Astrocyte of the cerebellum (primary cell): ENCODE data around the gene KRT79.

Experiments used
- DNase-seq: peaks from one replicate; pipeline ENCODE4 v3.0.0-alpha.2; 2011; ENCODE audit warnings: low read depth
- H3K4me3 ChIP-seq: 2 replicates; pipeline ENCODE4 v1.5.1; 2011; ENCODE audit warnings: mild to moderate bottlenecking, low read depth, low read length, moderate library complexity
- CTCF ChIP-seq: IDR thresholded peaks from 2 replicates; pipeline ENCODE4 v1.5.1; 2012; ENCODE audit warnings: low read length, low read depth, moderate library complexity, mild to moderate bottlenecking; ENCODE audit errors: missing control alignments
- in situ Hi-C: cut with HindIII; loops from 2 replicates; pipeline ENCODE4 v1.10.0; 2017; ENCODE audit warnings: low sequenced_read_pairs

KRT79 gene

GRCh38 chr12:52828591-52829021 is 5.5 kb downstream of the KRT79 start:
- DNase-seq, result no peak
- TF ChIP-seq CTCF, result no peak
- in situ Hi-C loops, result no loop called here
- H3K4me3 ChIP-seq, result no peak overlapping the region

- TF ChIP-seq CTCF, result no peak
- H3K4me3 ChIP-seq, result no peak overlapping the region
- in situ Hi-C loops, result no loop called here
- no peak for DNase-seq
Measured at GRCh38 chr12:52828156-52828555, 6.0 kb downstream of the KRT79 start.

GRCh38 chr12:52827499-52828090 is 6.5 kb downstream of the KRT79 start:
- TF ChIP-seq CTCF, result no peak
- H3K4me3 ChIP-seq, result no peak overlapping the region
- in situ Hi-C loops, result no loop called here
- DNase-seq, result no peak

GRCh38 chr12:52826611-52827498 is 7.3 kb downstream of the KRT79 start:
- no peak for DNase-seq
- no peak for TF ChIP-seq CTCF
- in situ Hi-C loops, result no loop called here
- no peak overlapping the region for H3K4me3 ChIP-seq

- no peak overlapping the region for H3K4me3 ChIP-seq
- in situ Hi-C loops, result no loop called here
- no peak for DNase-seq
- TF ChIP-seq CTCF, result no peak
Measured at GRCh38 chr12:52825961-52826360, 8.2 kb downstream of the KRT79 start.

- no peak for DNase-seq
- no peak overlapping the region for H3K4me3 ChIP-seq
- in situ Hi-C loops, result no loop called here
- no peak for TF ChIP-seq CTCF
Measured at GRCh38 chr12:52824741-52825410, 9.2 kb downstream of the KRT79 start.
